NCI-H510A (cell line): Measurements from ENCODE around the gene PRR29.
"Not testable (repeated sequence)": the region's sequence is repeated elsewhere in the genome, so short reads cannot be mapped to it uniquely, and the experiment has no call there.

Experiments used
- DNase-seq: peaks from one replicate; lab custom pipeline; 2025; lab: John Stamatoyannopoulos, UW

PRR29 gene

GRCh38 chr17:63997341-63998048, 656 bp upstream of the PRR29 start:
- DNase-seq, result no peak

GRCh38 chr17:63998721-63999679, 849 bp downstream of the PRR29 start:
- DNase-seq, result no peak

GRCh38 chr17:63999680-64000531, 1.8 kb downstream of the PRR29 start:
- no peak for DNase-seq

GRCh38 chr17:64001091-64001579, 3.0 kb downstream of the PRR29 start:
- DNase-seq, result no peak

GRCh38 chr17:64001763-64002529, 3.8 kb downstream of the PRR29 start:
- DNase-seq, result no peak

GRCh38 chr17:64002658-64003525, 4.7 kb downstream of the PRR29 start:
- no peak for DNase-seq

- DNase-seq, result no peak
These were observed 5.5 kb downstream of the PRR29 start for GRCh38 chr17:64003526-64004121.

- DNase-seq, result no peak
These were observed 6.1 kb downstream of the PRR29 start for GRCh38 chr17:64004218-64004770.

- DNase-seq, result no peak
These were observed 7.0 kb downstream of the PRR29 start for GRCh38 chr17:64004903-64005733.

GRCh38 chr17:64005734-64006167, 7.6 kb downstream of the PRR29 start:
- DNase-seq, result peak; percentile 82

- DNase-seq, result no peak
These were observed 8.4 kb downstream of the PRR29 start for GRCh38 chr17:64006361-64007088.

- not testable (repeated sequence) for DNase-seq
These were observed 9.1 kb downstream of the PRR29 start for GRCh38 chr17:64007089-64007837.

GRCh38 chr17:64007838-64008282, 9.7 kb downstream of the PRR29 start:
- no peak for DNase-seq

- no peak for DNase-seq
These were observed 10.2 kb downstream of the PRR29 start for GRCh38 chr17:64008346-64008745.

GRCh38 chr17:64008830-64009229, 10.7 kb downstream of the PRR29 start:
- no peak for DNase-seq

- no peak for DNase-seq
These were observed 11.6 kb downstream of the PRR29 start for GRCh38 chr17:64009571-64010402.
